GM23338 (cell line): ENCODE data around the gene RAB27B. TPM values are rescaled to one million over a fixed set of nuclear protein-coding genes. Genes with fewer than 3 reads are reported as not detected.

Experiments
- ATAC-seq: fragments of 200-7000 bp; cut with Tn5 transposase; 3 replicates; pipeline ENCODE4 v1.9.1; 2020
- DNase-seq: peaks from one replicate; pipeline ENCODE4 v3.0.0-alpha.2; 2015; ENCODE audit warnings: low spot score
- H2AFZ ChIP-seq: fragments of 200-600 bp; sonication (generic); 2 replicates; pipeline ENCODE4 v1.8.0; 2016; ENCODE audit warnings: antibody characterized with exemption, mild to moderate bottlenecking, moderate library complexity
- H3F3A ChIP-seq: fragments of 200-600 bp; sonication (generic); replicated peaks from 2 replicates; pipeline ENCODE4 v1.8.0; 2017; ENCODE audit warnings: antibody characterized with exemption, mixed run types, low read depth
- H3K27ac ChIP-seq: fragments of 200-600 bp; sonication (generic); 2 replicates; pipeline ENCODE4 v1.6.1; 2016; ENCODE audit warnings: low read depth
- H3K27me3 ChIP-seq: fragments of 200-600 bp; sonication (generic); 2 replicates; pipeline ENCODE4 v1.8.0; 2016; ENCODE audit warnings: mild to moderate bottlenecking, mixed run types, moderate library complexity; ENCODE audit not compliant: insufficient read depth
- H3K36me3 ChIP-seq: fragments of 200-600 bp; sonication (generic); 2 replicates; pipeline ENCODE4 v1.8.0; 2016; ENCODE audit warnings: mild to moderate bottlenecking; ENCODE audit not compliant: insufficient read depth
- H3K4me1 ChIP-seq: fragments of 200-600 bp; sonication (generic); 2 replicates; pipeline ENCODE4 v1.8.0; 2016; ENCODE audit warnings: mild to moderate bottlenecking, moderate library complexity; ENCODE audit not compliant: insufficient read depth
- H3K4me2 ChIP-seq: fragments of 200-600 bp; sonication (generic); 2 replicates; pipeline ENCODE4 v1.7.1; 2017; ENCODE audit warnings: mixed run types
- H3K4me3 ChIP-seq: fragments of 200-600 bp; sonication (generic); 2 replicates; pipeline ENCODE4 v1.6.1; 2016; ENCODE audit warnings: mixed run types
- H3K79me2 ChIP-seq: fragments of 200-600 bp; sonication (generic); replicated peaks from 2 replicates; pipeline ENCODE4 v1.8.0; 2017; ENCODE audit warnings: mild to moderate bottlenecking; ENCODE audit not compliant: insufficient read depth
- H3K9me2 ChIP-seq: fragments of 200-600 bp; sonication (generic); 2 replicates; pipeline ENCODE4 v1.8.0; 2017; ENCODE audit not compliant: insufficient read depth
- H4K20me1 ChIP-seq: fragments of 200-600 bp; sonication (generic); replicated peaks from 2 replicates; pipeline ENCODE4 v1.8.0; 2017; ENCODE audit warnings: mild to moderate bottlenecking; ENCODE audit not compliant: insufficient read depth
- H3K27ac Mint-ChIP-seq: 2 replicates; pipeline ENCODE4 v1.8.0; 2020; ENCODE audit warnings: inconsistent platforms, mild to moderate bottlenecking, moderate library complexity, mixed read lengths
- H3K27me3 Mint-ChIP-seq: 3 replicates; pipeline ENCODE4 v1.8.0; 2022; ENCODE audit warnings: low read depth, mild to moderate bottlenecking, moderate library complexity, mixed read lengths, inconsistent platforms; ENCODE audit not compliant: insufficient read depth, poor library complexity
- H3K36me3 Mint-ChIP-seq: 3 replicates; pipeline ENCODE4 v1.8.0; 2021; ENCODE audit warnings: low read depth, mild to moderate bottlenecking, inconsistent platforms, moderate library complexity, mixed read lengths
- H3K4me1 Mint-ChIP-seq: 3 replicates; pipeline ENCODE4 v1.8.0; 2020; ENCODE audit warnings: mild to moderate bottlenecking, inconsistent platforms, mixed read lengths
- H3K4me3 Mint-ChIP-seq: 3 replicates; pipeline ENCODE4 v1.8.0; 2021; ENCODE audit warnings: moderate library complexity, mild to moderate bottlenecking, inconsistent platforms, mixed read lengths
- H3K9me3 Mint-ChIP-seq: 3 replicates; pipeline ENCODE4 v1.8.0; 2020; ENCODE audit warnings: moderate library complexity, mild to moderate bottlenecking, inconsistent platforms, mixed read lengths
- CTCF ChIP-seq, 2 experiments: fragments of 200-600 bp in 1 of 2; sonication (generic) in 1 of 2; conservative IDR thresholded peaks; 2 replicates each; pipeline versions ENCODE4 v1.5.1 to v1.6.1; 2016 to 2017; ENCODE audit warnings: antibody characterized with exemption in 2 of 2, low read depth in 2 of 2, mild to moderate bottlenecking in 2 of 2, moderate library complexity in 1 of 2
- ETS1 ChIP-seq: IDR thresholded peaks from 2 replicates; pipeline ENCODE4 v1.6.1; 2016; ENCODE audit warnings: antibody characterized with exemption
- EZH2 ChIP-seq: fragments of 200-600 bp; sonication (generic); IDR thresholded peaks from one replicate; pipeline ENCODE4 v1.8.0; 2017; ENCODE audit warnings: antibody characterized with exemption, mild to moderate bottlenecking, low read depth; ENCODE audit not compliant: unreplicated experiment
- EZH2phosphoT487 ChIP-seq: fragments of 200-600 bp; sonication (generic); IDR thresholded peaks from one replicate; pipeline ENCODE4 v1.8.1; 2018; ENCODE audit warnings: antibody characterized with exemption; ENCODE audit not compliant: unreplicated experiment
- JUNB ChIP-seq: IDR thresholded peaks from one replicate; pipeline ENCODE4 v1.6.1; 2016; ENCODE audit warnings: antibody characterized with exemption; ENCODE audit not compliant: unreplicated experiment
- NANOG ChIP-seq: IDR thresholded peaks from 2 replicates; pipeline ENCODE4 v1.6.1; 2016; ENCODE audit warnings: antibody characterized with exemption, borderline replicate concordance
- REST ChIP-seq: IDR thresholded peaks from one replicate; pipeline ENCODE4 v1.6.1; 2018; ENCODE audit warnings: antibody characterized with exemption; ENCODE audit not compliant: unreplicated experiment
- STAT1 ChIP-seq: IDR thresholded peaks from one replicate; pipeline ENCODE4 v1.6.1; 2016; ENCODE audit warnings: antibody characterized with exemption; ENCODE audit not compliant: unreplicated experiment
- ZNF114 ChIP-seq: fragments of 250-450 bp; sonication (Bioruptor Pico); IDR thresholded peaks from 2 replicates; pipeline ENCODE4 v1.5.0; 2020; ENCODE audit warnings: mild to moderate bottlenecking, moderate library complexity
- ZNF331 ChIP-seq: fragments of 250-450 bp; sonication (Bioruptor Pico); IDR thresholded peaks from 2 replicates; pipeline ENCODE4 v1.5.0; 2020; ENCODE audit warnings: low read depth, mild to moderate bottlenecking, moderate library complexity
- polyA plus RNA-seq: library from polyadenylated mRNA; unstranded; fragments of >200 nt; fragmentation: Nextera tagmentation; extraction: Ambion mirVana; gene quantifications from 2 replicates; pipeline ENCODE4 v1.2.1, GENCODE V29; 2016
- total RNA-seq: library from RNA; depleted of rRNA; stranded (reverse); fragments of >200 nt; shearing (Covaris generic); gene quantifications from 2 replicates; pipeline ENCODE4 v1.2.3, GENCODE V29; 2014
- TF ChIP-seq, protein P1 (sequence below): fragments of 250-450 bp; sonication (Bioruptor Pico); IDR thresholded peaks from 2 replicates; pipeline ENCODE4 v1.5.0; 2020; ENCODE audit warnings: mild to moderate bottlenecking, moderate library complexity

RAB27B gene
- total and polyA plus RNA-seq, 2 experiments from 2014 or later = 0.13 to 0.56 TPM

DNA sequence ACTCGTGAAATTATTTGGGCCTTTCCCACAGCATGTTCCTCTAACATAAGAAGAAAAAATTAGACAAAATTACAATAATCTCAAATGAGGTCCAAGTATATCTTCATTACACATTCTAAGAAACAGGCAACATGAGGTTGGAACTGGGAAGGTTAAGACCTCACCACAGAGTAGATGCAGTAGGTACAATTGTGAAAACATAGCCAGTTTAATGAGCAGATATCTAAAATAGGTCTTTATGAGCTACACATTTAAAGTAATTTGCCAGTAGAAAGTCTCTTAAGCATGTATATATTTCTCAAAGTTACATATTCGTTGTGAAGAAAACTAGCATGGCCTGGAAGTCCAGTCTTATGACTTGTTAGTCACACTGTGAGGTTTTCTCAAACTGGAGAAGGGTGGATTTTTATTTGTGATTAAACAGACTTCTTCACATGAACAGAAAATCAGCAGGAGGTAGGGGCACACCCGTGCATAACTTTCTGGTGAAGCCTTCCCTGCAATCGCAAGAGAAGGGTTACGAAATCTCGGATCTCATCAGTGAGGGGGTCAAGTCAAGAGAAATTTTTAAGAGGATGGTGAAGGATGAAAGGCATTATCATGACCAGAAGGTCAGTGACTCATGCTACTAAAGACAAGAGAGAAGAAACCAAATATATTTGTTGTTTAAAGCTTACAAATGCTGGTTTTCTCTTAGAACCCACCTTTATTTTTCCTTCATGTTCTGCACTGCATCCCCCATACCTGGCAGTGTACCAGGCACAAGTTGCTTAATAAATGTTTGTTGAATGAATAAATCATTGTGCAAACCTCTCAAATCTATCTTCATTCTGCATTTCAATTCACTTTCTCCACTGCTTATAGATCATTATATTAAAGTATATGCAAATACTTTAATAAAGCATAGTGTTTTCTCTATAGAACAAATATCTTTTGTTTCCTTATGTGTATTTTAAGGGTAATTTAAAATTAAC, 5.1 kb upstream of the RAB27B start:
- ATAC-seq = no peak

More for the DNA sequence above, 5.1 kb upstream of the RAB27B start:
- Histone ChIP-seq H4K20me1 (no peaks in the 10 kb centered on the region; the same call in 1 of the 2 replicates), H3K4me2 (no peak overlapping the region), H3K79me2 (no peaks in the 10 kb centered on the region), H3K27me3 (peaks cover 11% of the 10 kb centered on the region), H3K9me2 (no peaks in the 10 kb centered on the region), H3K27ac (no peak overlapping the region), H3K4me3 (no peak overlapping the region), H2AFZ (no peak overlapping the region), H3K4me1 (0 out of 2 replicates have a peak, but pooled peaks cover 7% of the 10 kb centered on the region), H3F3A (no peaks in the 10 kb centered on the region), H3K36me3 (no peaks in the 10 kb centered on the region)
- Mint-ChIP-seq H3K9me3 (no peaks in the 10 kb centered on the region), H3K4me3 (no peak overlapping the region), H3K36me3 (no peaks in the 10 kb centered on the region), H3K27me3 (peaks cover 3% of the 10 kb centered on the region), H3K4me1 (peaks cover 5% of the 10 kb centered on the region; the same call in 2 of the 3 replicates), H3K27ac (no peak overlapping the region)
- no peak for DNase-seq
- TF ChIP-seq NANOG = no peak
- no peak for TF ChIP-seq ZNF331 (CRISPR knock-in tag)
- no peak for TF ChIP-seq EZH2phosphoT487
- TF ChIP-seq ETS1 = no peak
- no peak for TF ChIP-seq JUNB
- TF ChIP-seq EZH2 = no peak
- TF ChIP-seq STAT1 = no peak
- TF ChIP-seq, protein P1, sequence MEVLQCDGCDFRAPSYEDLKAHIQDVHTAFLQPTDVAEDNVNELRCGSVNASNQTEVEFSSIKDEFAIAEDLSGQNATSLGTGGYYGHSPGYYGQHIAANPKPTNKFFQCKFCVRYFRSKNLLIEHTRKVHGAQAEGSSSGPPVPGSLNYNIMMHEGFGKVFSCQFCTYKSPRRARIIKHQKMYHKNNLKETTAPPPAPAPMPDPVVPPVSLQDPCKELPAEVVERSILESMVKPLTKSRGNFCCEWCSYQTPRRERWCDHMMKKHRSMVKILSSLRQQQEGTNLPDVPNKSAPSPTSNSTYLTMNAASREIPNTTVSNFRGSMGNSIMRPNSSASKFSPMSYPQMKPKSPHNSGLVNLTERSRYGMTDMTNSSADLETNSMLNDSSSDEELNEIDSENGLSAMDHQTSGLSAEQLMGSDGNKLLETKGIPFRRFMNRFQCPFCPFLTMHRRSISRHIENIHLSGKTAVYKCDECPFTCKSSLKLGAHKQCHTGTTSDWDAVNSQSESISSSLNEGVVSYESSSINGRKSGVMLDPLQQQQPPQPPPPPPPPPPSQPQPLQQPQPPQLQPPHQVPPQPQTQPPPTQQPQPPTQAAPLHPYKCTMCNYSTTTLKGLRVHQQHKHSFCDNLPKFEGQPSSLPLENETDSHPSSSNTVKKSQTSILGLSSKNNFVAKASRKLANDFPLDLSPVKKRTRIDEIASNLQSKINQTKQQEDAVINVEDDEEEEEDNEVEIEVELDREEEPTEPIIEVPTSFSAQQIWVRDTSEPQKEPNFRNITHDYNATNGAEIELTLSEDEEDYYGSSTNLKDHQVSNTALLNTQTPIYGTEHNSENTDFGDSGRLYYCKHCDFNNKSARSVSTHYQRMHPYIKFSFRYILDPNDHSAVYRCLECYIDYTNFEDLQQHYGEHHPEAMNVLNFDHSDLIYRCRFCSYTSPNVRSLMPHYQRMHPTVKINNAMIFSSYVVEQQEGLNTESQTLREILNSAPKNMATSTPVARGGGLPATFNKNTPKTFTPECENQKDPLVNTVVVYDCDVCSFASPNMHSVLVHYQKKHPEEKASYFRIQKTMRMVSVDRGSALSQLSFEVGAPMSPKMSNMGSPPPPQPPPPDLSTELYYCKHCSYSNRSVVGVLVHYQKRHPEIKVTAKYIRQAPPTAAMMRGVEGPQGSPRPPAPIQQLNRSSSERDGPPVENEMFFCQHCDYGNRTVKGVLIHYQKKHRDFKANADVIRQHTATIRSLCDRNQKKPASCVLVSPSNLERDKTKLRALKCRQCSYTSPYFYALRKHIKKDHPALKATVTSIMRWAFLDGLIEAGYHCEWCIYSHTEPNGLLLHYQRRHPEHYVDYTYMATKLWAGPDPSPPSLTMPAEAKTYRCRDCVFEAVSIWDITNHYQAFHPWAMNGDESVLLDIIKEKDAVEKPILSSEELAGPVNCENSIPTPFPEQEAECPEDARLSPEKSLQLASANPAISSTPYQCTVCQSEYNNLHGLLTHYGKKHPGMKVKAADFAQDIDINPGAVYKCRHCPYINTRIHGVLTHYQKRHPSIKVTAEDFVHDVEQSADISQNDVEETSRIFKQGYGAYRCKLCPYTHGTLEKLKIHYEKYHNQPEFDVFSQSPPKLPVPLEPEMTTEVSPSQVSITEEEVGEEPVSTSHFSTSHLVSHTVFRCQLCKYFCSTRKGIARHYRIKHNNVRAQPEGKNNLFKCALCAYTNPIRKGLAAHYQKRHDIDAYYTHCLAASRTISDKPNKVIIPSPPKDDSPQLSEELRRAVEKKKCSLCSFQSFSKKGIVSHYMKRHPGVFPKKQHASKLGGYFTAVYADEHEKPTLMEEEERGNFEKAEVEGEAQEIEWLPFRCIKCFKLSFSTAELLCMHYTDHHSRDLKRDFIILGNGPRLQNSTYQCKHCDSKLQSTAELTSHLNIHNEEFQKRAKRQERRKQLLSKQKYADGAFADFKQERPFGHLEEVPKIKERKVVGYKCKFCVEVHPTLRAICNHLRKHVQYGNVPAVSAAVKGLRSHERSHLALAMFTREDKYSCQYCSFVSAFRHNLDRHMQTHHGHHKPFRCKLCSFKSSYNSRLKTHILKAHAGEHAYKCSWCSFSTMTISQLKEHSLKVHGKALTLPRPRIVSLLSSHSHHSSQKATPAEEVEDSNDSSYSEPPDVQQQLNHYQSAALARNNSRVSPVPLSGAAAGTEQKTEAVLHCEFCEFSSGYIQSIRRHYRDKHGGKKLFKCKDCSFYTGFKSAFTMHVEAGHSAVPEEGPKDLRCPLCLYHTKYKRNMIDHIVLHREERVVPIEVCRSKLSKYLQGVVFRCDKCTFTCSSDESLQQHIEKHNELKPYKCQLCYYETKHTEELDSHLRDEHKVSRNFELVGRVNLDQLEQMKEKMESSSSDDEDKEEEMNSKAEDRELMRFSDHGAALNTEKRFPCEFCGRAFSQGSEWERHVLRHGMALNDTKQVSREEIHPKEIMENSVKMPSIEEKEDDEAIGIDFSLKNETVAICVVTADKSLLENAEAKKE (CRISPR knock-in tag) = no peak
- no peak for TF ChIP-seq ZNF114 (CRISPR knock-in tag)
- TF ChIP-seq CTCF (conservative IDR thresholded peaks at IDR 0.05; ENCODE audit: low read depth in 2 of 2) = no peak
- no peak for TF ChIP-seq REST
